ENCODE data around the gene ZDHHC22. TPM values are rescaled to one million over a fixed set of nuclear protein-coding genes. Genes with fewer than 3 reads are reported as not detected.

ZDHHC22 gene
- total RNA-seq, 2 donors from 2014 or later: not detected

DNA sequence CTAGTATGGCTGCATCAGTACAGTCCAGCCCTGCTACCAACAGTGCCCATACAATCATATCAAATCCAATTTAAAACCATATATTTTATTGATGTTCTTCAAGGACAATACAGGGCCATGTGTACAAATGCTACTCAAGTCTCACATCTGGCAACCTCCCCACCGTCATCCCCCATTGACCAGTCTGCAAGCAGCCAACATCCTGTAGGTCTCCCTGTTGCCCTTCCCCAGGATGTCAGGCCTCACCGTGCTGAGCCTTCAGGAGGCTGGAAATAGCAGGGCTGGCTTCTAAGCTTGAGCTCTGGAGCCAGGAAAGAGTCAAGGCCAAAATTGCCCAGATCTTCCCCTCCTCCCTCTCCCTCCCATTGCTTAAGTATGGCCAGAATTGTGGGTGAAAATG is 10.4 kb downstream of the ZDHHC22 start:
- DNase-seq: no peak
- H3K4me1 Mint-ChIP-seq (ENCODE audit: low read depth): peaks cover 5% of the 10 kb centered on the region
- peaks cover 62% of the 10 kb centered on the region for H3K27me3 Mint-ChIP-seq (ENCODE audit: low read depth)
- H3K36me3 Mint-ChIP-seq (ENCODE audit: insufficient read depth in 2 of 2): no peaks in the 10 kb centered on the region
- no peaks in the 10 kb centered on the region for H3K9me3 Mint-ChIP-seq
- no peak overlapping the region for H3K27ac Mint-ChIP-seq
- no peak overlapping the region for H3K4me3 Mint-ChIP-seq
- ATAC-seq (replicated peaks in 1 of 2): no peak

DNA sequence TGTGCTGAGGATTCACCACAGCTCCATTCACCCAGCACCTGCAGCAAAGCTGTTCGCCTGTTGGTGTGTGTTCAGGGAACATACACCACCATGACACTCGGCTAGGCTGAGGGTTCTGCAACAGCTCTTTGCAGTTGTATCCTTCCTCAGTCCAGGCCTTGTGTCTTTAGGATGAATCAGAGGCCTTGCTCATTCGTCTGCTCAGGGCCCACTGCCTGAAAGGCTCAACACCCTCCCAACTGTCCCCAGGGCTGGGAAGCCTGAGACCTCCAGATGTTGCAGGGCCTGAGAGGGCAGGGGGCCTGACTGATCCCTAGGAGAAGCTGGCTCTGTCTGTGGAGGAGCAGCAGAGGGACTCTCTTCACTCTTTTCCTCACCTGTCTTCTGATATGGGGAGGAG is 11.2 kb downstream of the ZDHHC22 start:
- ATAC-seq (replicated peaks in 1 of 2) (no peak), DNase-seq (no peak)
- Mint-ChIP-seq H3K27ac (no peak overlapping the region), H3K36me3 (ENCODE audit: insufficient read depth in 2 of 2) (no peaks in the 10 kb centered on the region), H3K4me3 (no peak overlapping the region), H3K27me3 (ENCODE audit: low read depth) (peaks cover 69% of the 10 kb centered on the region), H3K9me3 (no peaks in the 10 kb centered on the region), H3K4me1 (ENCODE audit: low read depth) (peaks cover 5% of the 10 kb centered on the region)

DNA sequence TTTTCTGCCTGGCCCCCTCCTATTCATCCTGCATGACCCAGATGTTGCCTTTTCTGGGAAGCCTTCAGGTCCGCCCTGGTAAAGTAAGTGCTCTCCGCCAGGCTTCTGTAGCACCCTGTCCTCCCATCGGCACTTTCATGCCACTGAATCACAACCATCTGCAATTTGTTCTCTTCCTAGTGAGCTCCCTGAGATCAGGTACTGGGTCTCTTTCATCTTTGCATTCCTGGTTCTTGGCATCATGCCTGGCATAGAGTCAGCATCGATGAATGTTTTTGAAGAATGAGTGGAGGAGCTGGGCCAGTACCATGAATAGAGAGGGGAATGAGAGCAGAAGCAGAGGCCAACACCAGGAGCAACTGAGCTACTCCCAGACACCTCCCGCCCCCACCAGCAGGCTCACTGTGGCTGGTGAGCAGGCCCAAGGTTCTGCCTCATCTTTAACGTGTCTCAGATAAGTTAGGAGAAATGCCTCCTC is 13.1 kb downstream of the ZDHHC22 start:
- DNase-seq (no peak), ATAC-seq (replicated peaks in 1 of 2) (no peak)
- Mint-ChIP-seq H3K27ac (no peak overlapping the region), H3K4me3 (no peak overlapping the region), H3K9me3 (no peaks in the 10 kb centered on the region), H3K36me3 (ENCODE audit: insufficient read depth in 2 of 2) (no peaks in the 10 kb centered on the region), H3K27me3 (ENCODE audit: low read depth) (peaks cover 52% of the 10 kb centered on the region), H3K4me1 (ENCODE audit: low read depth) (peaks cover 12% of the 10 kb centered on the region)

DNA sequence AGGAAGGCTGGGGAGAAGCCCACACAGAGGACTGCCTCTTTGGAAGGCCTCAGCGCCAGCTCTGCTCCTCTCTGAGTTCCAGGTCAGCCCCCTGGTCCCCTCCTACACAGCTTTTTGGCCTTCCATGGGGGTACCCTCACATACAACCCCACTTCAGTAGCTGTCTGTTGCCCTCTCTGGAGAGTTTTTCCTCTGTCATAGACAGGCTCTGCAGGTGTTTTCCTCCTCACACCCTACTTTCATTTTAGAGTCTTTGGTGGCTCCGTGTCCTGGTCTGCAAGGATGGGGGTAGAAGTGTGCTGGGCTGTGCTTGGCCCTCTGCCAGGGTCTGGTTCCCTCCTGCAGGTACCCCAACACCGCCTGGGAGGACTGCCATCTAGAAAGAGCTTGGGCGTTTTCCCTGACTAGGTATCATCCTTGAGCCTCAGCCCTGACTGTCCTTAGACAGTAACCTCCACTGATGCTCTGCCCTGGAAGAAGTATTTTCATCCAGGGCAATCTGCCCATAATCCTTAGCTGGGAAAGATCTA is 15.1 kb downstream of the ZDHHC22 start:
- no peaks in the 10 kb centered on the region for H3K9me3 Mint-ChIP-seq
- H3K4me1 Mint-ChIP-seq (ENCODE audit: low read depth): peaks cover 21% of the 10 kb centered on the region
- H3K27ac Mint-ChIP-seq: no peak overlapping the region
- no peak overlapping the region for H3K4me3 Mint-ChIP-seq
- peaks cover 32% of the 10 kb centered on the region for H3K27me3 Mint-ChIP-seq (ENCODE audit: low read depth)
- H3K36me3 Mint-ChIP-seq (ENCODE audit: insufficient read depth in 2 of 2): no peaks in the 10 kb centered on the region
- ATAC-seq (replicated peaks in 1 of 2) (no peak), DNase-seq (no peak)

DNA sequence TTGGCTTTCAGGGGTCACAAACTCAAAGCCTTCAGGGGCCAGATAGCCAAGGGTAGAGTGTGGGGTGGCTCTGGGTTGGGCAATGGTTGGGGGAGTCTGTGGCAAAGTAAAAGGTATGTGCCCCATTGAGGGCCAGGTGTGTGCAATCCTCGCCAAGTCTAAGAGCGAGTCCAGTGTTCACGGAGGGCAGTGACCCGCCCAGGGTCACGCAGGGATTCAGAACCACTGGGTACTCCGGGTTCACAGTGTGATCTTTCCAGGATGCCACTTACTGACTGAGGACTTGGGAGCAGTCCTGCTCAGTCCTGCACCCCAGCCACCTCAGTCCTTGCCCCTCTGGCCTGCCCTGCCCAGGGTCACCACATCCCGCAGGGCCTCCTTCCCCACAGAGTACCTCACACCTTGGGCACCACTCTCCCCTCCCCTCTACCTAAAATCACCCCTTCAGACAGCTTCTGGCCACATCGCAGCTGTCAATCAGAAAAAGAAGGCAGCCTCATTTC is 15.7 kb downstream of the ZDHHC22 start:
- Mint-ChIP-seq H3K4me1 (ENCODE audit: low read depth) (peaks cover 27% of the 10 kb centered on the region), H3K27me3 (ENCODE audit: low read depth) (peaks cover 30% of the 10 kb centered on the region), H3K9me3 (no peaks in the 10 kb centered on the region), H3K36me3 (ENCODE audit: insufficient read depth in 2 of 2) (no peaks in the 10 kb centered on the region), H3K4me3 (peak overlapping the region; percentile 77 to 80), H3K27ac (no peak overlapping the region)
- ATAC-seq (replicated peaks in 1 of 2) (no peak), DNase-seq (no peak)

DNA sequence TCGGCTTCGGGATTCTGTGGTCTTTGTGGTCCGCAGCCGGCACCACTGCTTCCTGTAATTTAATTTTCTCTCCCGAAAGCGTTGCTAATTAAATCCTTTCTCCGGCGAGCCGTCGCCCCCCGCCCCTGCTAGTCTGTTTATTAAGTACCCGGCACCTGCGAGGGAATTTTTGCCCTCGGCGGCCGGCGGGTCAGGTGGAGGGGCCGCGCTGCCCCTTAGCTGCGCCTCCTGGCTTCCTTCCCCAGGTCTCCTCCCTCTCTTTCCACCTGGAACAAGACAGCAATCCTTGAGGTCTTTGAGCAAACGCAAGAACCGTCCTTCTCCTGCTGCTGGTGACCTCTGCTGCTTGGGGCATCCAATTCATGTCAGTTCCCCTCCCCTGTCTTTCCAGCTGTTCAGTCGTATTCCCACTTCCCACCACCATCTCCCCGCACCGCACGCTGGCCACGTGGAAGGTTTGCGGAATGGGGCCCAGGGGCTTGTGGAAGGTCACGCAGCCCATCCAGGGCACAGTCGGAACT is 16.2 kb downstream of the ZDHHC22 start:
- ATAC-seq (replicated peaks in 1 of 2) (no peak), DNase-seq (no peak)
- Mint-ChIP-seq H3K36me3 (ENCODE audit: insufficient read depth in 2 of 2) (no peaks in the 10 kb centered on the region), H3K27me3 (ENCODE audit: low read depth) (peaks cover 30% of the 10 kb centered on the region), H3K9me3 (no peaks in the 10 kb centered on the region), H3K4me3 (peak overlapping the region; percentile 77 to 80), H3K4me1 (ENCODE audit: low read depth) (peaks cover 32% of the 10 kb centered on the region), H3K27ac (no peak overlapping the region)

DNA sequence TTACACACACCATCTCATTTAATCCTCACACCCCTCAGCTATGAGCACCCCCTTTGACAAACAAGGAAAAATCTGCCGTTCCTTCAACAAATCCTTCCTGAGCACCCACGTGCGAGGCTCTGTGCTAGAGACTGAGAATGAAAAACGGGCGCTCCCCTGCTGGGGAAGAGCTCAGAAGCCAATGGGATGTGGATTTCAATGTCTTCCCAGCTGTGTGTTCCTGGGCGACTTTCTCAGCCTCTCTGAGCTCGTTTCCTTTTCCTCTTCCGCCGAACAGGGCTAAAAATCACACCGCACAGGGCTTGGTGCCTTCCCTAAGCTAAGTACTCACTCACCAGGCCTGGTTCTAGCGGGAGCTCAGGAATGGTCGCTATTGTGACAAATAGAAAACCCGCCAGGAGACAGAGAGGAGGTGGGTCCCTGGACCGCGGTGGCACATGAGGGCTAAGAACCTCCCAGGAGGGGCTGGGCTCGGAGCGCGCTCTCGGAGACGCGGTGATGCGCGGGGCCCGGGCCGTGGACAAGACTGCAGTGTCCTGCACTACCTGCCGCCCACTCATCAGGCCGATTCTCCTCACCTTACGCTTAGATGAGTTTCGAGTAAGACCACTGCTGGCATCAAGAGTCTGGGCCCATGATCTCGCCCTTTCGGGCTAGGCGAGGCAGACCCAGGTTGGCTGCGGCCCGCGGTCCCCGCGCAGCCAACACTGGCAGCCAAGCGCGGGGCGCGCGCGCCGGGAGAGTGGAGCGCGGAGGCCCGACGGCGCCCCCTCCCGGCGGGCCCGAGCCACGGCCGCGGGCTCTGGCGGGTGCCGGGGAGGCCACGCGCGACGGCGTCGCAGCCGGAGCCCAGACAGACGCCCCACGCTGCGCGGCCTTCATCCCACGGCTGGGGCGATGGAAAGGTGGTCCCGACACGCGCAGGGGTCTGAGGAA is 17.0 kb downstream of the ZDHHC22 start:
- no peak overlapping the region for H3K27ac Mint-ChIP-seq
- no peaks in the 10 kb centered on the region for H3K36me3 Mint-ChIP-seq (ENCODE audit: insufficient read depth in 2 of 2)
- H3K4me1 Mint-ChIP-seq (ENCODE audit: low read depth): peaks cover 33% of the 10 kb centered on the region
- DNase-seq (peak; percentile 64 to 82), ATAC-seq (replicated peaks in 1 of 2) (peak; percentile 79)
- no peaks in the 10 kb centered on the region for H3K9me3 Mint-ChIP-seq
- H3K27me3 Mint-ChIP-seq (ENCODE audit: low read depth): peaks cover 25% of the 10 kb centered on the region
- H3K4me3 Mint-ChIP-seq: peak overlapping the region; percentile 80 to 81

DNA sequence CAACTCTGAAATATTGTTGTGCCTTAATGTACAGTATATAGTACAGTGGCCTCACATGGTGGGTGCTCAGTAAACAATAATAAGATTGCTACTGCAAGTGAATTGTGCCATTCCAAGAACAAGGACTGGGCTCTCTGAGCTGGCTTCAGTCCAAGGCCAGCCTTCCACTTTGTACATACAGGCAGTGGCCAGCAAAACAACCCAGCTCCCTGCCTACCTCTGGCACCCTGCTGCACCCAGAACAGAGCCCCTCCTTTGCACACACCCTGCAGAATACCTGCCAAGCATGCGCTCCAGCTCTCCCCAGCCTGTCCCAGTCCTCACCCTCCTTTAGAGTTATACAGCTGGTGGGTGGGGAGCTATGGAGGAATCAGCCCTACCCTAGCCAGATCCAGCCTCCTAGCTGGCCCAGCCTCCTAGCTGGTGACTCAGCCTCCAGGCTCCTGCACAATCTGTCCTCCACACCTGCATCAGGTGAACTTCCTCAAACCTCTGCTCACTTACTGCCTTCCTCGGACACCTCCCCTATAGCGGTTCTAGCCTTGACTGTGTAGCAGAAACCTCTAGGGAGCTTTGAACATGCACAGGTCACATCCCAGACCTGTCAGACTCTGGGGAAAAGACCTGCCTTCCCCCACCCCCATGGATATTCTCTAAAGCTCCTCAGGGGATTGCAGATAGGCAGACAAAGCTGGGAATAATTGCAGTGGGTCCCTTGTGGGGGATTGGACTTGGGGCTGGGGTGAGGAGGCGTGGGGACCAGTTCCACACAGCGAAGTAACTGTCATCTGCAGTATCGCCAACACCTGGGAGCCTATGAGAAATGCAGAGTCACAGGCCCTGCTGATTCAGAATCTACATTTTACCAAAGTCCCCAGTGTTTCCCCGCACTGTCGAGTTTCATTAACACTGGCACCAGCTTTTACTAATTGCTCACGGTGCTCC is 17.9 kb downstream of the ZDHHC22 start:
- H3K4me1 Mint-ChIP-seq (ENCODE audit: low read depth): peaks cover 33% of the 10 kb centered on the region
- no peak for ATAC-seq (replicated peaks in 1 of 2)
- H3K27me3 Mint-ChIP-seq (ENCODE audit: low read depth): peaks cover 20% of the 10 kb centered on the region
- H3K4me3 Mint-ChIP-seq: peak overlapping the region; percentile 79 to 81
- H3K36me3 Mint-ChIP-seq (ENCODE audit: insufficient read depth in 2 of 2): no peaks in the 10 kb centered on the region
- no peak overlapping the region for H3K27ac Mint-ChIP-seq
- no peak for DNase-seq
- H3K9me3 Mint-ChIP-seq: no peaks in the 10 kb centered on the region

DNA sequence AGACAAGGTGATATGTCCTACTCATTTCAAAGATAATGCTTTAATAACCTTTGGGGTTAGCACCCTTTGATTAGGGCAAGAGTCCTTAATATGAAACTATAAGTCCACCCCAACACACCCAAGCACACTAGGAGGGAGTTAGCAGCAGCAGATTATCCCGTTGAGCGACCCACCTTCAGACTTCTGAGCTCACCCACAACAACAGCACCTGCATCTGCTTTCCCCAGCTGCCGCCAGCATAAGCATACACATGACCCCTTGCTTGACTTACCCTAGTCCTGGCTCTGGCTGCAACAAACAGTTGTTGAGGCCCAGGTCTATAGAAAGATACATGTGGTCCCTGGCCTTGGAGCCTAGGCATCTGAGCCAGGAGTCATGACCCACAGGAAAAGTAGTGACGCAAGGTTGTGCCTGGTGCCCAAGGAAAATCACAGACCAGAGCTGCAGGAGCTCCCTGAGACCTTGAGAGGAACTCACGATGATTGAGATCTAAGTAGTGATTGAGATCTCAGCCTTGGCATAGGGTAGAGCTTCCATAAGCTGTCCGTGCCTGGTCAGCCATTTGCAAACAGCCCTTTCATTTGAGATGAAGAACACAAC is 19.0 kb downstream of the ZDHHC22 start:
- no peaks in the 10 kb centered on the region for H3K9me3 Mint-ChIP-seq
- H3K4me3 Mint-ChIP-seq: peak overlapping the region in 1 of 2 donors; percentile 54
- DNase-seq (no peak), ATAC-seq (replicated peaks in 1 of 2) (no peak)
- H3K4me1 Mint-ChIP-seq (ENCODE audit: low read depth): peaks cover 33% of the 10 kb centered on the region
- H3K27me3 Mint-ChIP-seq (ENCODE audit: low read depth): peaks cover 20% of the 10 kb centered on the region
- no peaks in the 10 kb centered on the region for H3K36me3 Mint-ChIP-seq (ENCODE audit: insufficient read depth in 2 of 2)
- no peak overlapping the region for H3K27ac Mint-ChIP-seq

DNA sequence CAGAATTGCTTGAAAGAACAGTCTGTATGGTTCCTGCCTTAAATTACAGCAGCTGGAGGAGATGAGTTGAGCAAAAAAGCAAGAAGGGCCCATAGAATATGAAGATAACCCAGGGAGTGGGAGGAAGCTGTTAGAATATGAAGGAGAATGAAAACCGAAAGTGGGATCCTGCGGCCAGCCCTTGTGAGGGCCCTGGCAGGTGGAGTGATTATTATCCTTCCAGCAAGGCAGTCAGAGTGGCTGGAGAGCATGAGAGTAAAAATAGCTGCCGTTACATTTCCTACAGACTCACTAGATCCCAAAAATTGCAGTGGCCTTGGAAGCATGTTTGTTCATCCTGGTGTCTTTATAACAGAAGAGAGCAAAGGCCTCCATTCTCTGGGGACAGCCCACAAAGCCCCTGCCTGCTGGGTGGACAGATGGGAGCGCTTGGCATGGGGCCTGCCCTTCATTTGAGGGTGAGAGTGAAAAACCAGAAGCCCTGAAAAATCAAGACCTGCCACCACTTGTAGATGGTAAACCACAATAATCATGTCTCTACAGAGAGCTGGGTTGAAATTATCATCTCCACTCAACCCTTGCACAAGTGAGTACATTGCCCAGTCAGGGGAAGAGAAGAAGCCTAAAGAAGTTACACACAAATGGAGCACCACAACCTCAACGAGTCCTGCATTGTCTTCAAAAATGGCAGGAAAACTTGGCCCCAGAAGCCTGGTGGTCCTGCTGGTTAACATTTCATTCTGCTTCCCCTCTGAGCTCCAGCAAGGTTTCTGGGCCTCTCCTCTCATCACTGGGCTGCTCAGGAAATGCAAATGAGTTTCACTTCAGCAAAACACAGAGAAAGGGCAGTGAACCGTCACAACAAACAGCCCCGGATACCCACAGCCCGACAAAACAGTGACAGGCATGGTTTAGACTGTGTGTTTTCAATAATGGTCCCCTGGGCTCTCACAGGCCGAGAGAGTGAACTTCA is 20.5 kb downstream of the ZDHHC22 start:
- H3K4me1 Mint-ChIP-seq (ENCODE audit: low read depth): peaks cover 33% of the 10 kb centered on the region
- peak overlapping the region; percentile 54 to 57 for H3K4me3 Mint-ChIP-seq
- H3K27me3 Mint-ChIP-seq (ENCODE audit: low read depth): peaks cover 9% of the 10 kb centered on the region
- no peaks in the 10 kb centered on the region for H3K9me3 Mint-ChIP-seq
- DNase-seq (peak; percentile 47 to 56), ATAC-seq (replicated peaks in 1 of 2) (peak; percentile 79)
- H3K36me3 Mint-ChIP-seq (ENCODE audit: insufficient read depth in 2 of 2): no peaks in the 10 kb centered on the region
- H3K27ac Mint-ChIP-seq: peak overlapping the region; percentile 1

DNA sequence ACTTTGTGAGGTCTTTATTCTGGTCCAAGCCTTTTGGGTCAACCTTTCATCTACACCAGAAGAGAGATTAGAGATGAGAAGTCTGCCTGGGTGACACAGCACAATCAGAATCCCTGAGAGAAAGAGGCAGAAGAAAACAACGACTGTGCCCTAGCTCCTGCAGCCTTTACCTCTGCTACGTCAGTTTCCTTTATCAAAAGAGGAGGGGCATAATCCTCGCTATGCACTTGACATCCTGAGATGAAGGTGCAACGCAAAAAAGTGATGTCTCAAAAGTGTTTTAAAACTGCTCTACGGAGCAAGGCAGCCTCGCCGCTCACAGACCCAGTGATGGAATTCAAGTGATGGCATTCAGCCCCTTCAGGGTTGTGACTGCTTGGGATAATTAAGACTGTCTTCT is 21.7 kb downstream of the ZDHHC22 start:
- Mint-ChIP-seq H3K27me3 (ENCODE audit: low read depth) (no peaks in the 10 kb centered on the region), H3K4me3 (peak overlapping the region in 1 of 2 donors; percentile 22), H3K9me3 (no peaks in the 10 kb centered on the region), H3K4me1 (ENCODE audit: low read depth) (peaks cover 33% of the 10 kb centered on the region), H3K27ac (no peak overlapping the region), H3K36me3 (ENCODE audit: insufficient read depth in 2 of 2) (no peaks in the 10 kb centered on the region)
- ATAC-seq (replicated peaks in 1 of 2) (peak in 1 of 2 donors; percentile 12), DNase-seq (no peak)

Data from activated T-cell treated with anti-CD3 and anti-CD28 coated beads, Interleukin-2, amount 50 U/mL, for 72 hours (primary cell).